ENCODE results near the gene RIMBP2. TPM values are rescaled to one million over a fixed set of nuclear protein-coding genes. Genes with fewer than 3 reads are reported as not detected.

Gene RIMBP2
- total and polyA plus RNA-seq, 9 of the 15 experiments (the other 6 are each of a cell fraction or from before 2014, with no cell fraction given), result not detected

DNA sequence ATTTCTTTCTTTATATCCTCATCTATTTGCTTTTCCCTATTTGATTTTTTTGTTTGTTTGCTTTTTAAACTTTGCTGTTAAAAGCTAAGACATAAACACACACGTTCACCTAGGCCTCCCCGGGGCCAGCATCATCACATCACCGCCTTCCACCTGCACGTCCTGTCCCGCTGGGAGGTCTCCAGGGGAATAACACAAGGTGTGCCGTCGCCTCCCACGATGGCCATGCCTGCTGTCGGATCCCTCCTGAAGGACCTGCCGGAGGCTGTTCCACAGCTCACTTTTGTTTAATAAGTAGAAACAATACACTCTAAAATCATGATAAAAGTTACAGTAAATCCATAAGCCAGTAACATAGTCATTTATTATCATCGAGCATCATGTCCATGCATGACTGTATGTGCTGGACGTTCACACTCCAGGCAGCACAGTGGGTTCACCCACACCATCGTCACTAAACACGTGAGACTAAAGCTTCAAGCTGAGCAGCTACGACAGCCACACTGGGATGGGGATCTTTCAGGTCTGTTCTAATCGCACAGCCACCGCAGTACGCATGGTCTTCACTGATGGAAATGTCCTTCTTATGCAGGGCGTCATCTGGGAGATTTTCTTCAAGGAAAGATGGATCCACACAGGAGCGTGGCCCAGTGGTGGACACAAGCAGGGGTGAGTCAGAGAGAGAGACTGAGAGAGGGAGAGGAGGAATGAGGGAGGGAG lies 3.6 kb downstream of the RIMBP2 start:
- no peak for FAIRE-seq
- WGBS (ENCODE audit: insufficient coverage, low coverage, missing lambda C conversion rate), result 0% methylated on average over 19 of the region's 20 CpGs
- peaks cover 0 to 4% of the 10 kb centered on the region in 2 experiments; a peak in 2 of 5 replicates for H3K4me1 ChIP-seq (replicated peaks in 1 of 2; ENCODE audit: control insufficient read depth in 2 of 2, insufficient read depth in 2 of 2, low read length in 2 of 2)

More for the DNA sequence above, 3.6 kb downstream of the RIMBP2 start:
- no peak overlapping the region for H3K4me3 ChIP-seq
- DNase-seq (ENCODE audit: extremely low read depth in 1 of 4, low spot score in 3 of 4) (no peak), ATAC-seq (no peak)
- H3K4me2 ChIP-seq (ENCODE audit: insufficient read depth, low read length), result no peak overlapping the region
- H3K27ac ChIP-seq (ENCODE audit: extremely low read depth, low read depth, low read length), result no peak overlapping the region
- no peak for TF ChIP-seq U2AF1 (optimal IDR thresholded peaks at IDR 0.05; ENCODE audit: low read depth, low read length)
- TF ChIP-seq RBM14 (IDR thresholded peaks at IDR 0.05; ENCODE audit: borderline replicate concordance, insufficient read depth, low read depth, low read length), result no peak
- TF ChIP-seq, protein P1, sequence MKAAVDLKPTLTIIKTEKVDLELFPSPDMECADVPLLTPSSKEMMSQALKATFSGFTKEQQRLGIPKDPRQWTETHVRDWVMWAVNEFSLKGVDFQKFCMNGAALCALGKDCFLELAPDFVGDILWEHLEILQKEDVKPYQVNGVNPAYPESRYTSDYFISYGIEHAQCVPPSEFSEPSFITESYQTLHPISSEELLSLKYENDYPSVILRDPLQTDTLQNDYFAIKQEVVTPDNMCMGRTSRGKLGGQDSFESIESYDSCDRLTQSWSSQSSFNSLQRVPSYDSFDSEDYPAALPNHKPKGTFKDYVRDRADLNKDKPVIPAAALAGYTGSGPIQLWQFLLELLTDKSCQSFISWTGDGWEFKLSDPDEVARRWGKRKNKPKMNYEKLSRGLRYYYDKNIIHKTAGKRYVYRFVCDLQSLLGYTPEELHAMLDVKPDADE (conservative IDR thresholded peaks at IDR 0.05; ENCODE audit: control insufficient read depth, low read depth, low read length), result no peak
- no peak for TF ChIP-seq SMARCA4 (IDR thresholded peaks at IDR 0.05)
- TF ChIP-seq, protein P2, sequence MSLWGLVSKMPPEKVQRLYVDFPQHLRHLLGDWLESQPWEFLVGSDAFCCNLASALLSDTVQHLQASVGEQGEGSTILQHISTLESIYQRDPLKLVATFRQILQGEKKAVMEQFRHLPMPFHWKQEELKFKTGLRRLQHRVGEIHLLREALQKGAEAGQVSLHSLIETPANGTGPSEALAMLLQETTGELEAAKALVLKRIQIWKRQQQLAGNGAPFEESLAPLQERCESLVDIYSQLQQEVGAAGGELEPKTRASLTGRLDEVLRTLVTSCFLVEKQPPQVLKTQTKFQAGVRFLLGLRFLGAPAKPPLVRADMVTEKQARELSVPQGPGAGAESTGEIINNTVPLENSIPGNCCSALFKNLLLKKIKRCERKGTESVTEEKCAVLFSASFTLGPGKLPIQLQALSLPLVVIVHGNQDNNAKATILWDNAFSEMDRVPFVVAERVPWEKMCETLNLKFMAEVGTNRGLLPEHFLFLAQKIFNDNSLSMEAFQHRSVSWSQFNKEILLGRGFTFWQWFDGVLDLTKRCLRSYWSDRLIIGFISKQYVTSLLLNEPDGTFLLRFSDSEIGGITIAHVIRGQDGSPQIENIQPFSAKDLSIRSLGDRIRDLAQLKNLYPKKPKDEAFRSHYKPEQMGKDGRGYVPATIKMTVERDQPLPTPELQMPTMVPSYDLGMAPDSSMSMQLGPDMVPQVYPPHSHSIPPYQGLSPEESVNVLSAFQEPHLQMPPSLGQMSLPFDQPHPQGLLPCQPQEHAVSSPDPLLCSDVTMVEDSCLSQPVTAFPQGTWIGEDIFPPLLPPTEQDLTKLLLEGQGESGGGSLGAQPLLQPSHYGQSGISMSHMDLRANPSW (CRISPR knock-in tag; IDR thresholded peaks at IDR 0.05), result no peak
- TF ChIP-seq BDP1 (IDR thresholded peaks at IDR 0.05; ENCODE audit: insufficient read depth, insufficient read length), result no peak
- TF ChIP-seq KHSRP (IDR thresholded peaks at IDR 0.05), result no peak
- TF ChIP-seq JUND (IDR thresholded peaks at IDR 0.05; ENCODE audit: borderline replicate concordance, low read depth, low read length), result no peak
- no peak for TF ChIP-seq JUND (tag; IDR thresholded peaks at IDR 0.05; ENCODE audit: borderline replicate concordance, low read depth, low read length)
- no peak for TF ChIP-seq ZNF507 (tag; conservative IDR thresholded peaks at IDR 0.05)
- no peak for TF ChIP-seq TBL1XR1 (IDR thresholded peaks at IDR 0.05; ENCODE audit: low read length in 2 of 2)
- peaks cover 20 to 82% of the 10 kb centered on the region in 2 experiments for H3K27me3 ChIP-seq (ENCODE audit: control insufficient read depth in 2 of 2, insufficient read depth in 2 of 2, low read length in 2 of 2)
- no peaks in the 10 kb centered on the region for H3K9me3 ChIP-seq (replicated peaks; ENCODE audit: control insufficient read depth, insufficient read depth, low read depth, low read length)
- CTCF ChIA-PET (ENCODE audit: low intra/inter-chr PET ratio), result no interaction called here
- no TSS peak for BruUV-seq (replicated peaks)
- in situ Hi-C loops (cut with MboI) (no loop called here), intact Hi-C loops (cut with micrococcal nuclease) (no loop called here)
- POLR2A ChIA-PET, result interaction anchor here (0.6 to 2.1 kb wide), 2 partner anchors 15 to 22 kb away, joined by 3 to 4 read pairs; no protein-coding TSS in a partner anchor
- H3K36me3 ChIP-seq (ENCODE audit: control insufficient read depth, insufficient read depth, low read length), result no peaks in the 10 kb centered on the region
- H4K20me1 ChIP-seq (replicated peaks; ENCODE audit: control insufficient read depth, insufficient read depth, low read length), result peaks cover 5% of the 10 kb centered on the region; the same call in 1 of the 2 replicates
- H3K9ac ChIP-seq (ENCODE audit: insufficient read depth in 1 of 2, low read depth in 2 of 2, low read length in 2 of 2), result no peak overlapping the region
- H3K79me2 ChIP-seq (ENCODE audit: control insufficient read depth, insufficient read depth, low read length), result no peaks in the 10 kb centered on the region
- no peaks in the 10 kb centered on the region for H3K9me1 ChIP-seq (ENCODE audit: control insufficient read depth, insufficient read depth, low read length)
- no peak overlapping the region for H2AFZ ChIP-seq (ENCODE audit: low read depth, low read length)

Data from K562 (cell line).